ENCODE results near the gene BPTF.
"Not testable (repeated sequence)": the region's sequence is repeated elsewhere in the genome, so short reads cannot be mapped to it uniquely, and the experiment has no call there.

Gene BPTF

DNA sequence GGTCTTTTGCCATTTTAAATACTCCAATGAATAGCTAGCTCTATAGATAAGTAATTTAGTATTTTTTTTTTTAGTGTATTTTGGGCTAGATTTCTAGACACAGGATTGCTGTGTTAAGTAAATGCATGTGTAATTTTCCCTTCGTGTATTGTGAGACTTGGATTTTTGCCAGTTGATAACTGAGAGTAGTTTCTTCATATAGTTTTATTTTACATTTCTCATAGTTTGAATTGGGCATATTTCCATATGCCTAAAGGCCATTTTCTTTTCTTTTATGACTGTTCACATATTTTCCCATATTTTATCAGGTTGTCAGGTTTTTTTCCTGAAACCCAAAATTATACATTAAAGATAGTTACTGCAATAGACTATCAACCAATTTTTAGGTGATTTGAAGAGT, 59.4 kb downstream of the BPTF start:
- DNase-seq = no peak

DNA sequence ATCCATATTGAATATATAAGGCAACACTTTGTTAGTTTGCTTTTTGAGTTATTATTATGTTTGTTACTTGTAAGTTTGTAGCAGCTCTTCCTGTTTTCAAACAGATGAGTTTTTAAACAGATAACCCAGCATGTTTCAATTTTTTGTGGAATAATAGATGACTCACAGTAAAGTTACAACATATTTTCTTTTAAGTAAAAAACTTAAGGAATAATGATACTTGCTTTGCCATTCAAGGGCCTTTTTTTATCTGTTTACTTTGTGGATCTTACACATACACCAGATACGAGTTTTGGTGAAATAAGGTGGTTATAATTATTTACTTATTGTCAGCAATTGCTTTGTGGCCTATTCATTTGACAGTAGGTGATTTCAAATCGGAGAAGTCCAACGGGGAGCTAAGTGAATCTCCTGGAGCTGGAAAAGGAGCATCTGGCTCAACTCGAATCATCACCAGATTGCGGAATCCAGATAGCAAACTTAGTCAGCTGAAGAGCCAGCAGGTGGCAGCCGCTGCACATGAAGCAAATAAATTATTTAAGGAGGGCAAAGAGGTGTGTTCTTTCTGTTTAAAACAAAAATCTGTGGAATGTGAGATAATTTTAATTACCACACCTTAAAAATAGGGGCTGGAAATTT, 66.3 kb downstream of the BPTF start:
- peak in 1 of 2 donors; percentile 10 for DNase-seq

DNA sequence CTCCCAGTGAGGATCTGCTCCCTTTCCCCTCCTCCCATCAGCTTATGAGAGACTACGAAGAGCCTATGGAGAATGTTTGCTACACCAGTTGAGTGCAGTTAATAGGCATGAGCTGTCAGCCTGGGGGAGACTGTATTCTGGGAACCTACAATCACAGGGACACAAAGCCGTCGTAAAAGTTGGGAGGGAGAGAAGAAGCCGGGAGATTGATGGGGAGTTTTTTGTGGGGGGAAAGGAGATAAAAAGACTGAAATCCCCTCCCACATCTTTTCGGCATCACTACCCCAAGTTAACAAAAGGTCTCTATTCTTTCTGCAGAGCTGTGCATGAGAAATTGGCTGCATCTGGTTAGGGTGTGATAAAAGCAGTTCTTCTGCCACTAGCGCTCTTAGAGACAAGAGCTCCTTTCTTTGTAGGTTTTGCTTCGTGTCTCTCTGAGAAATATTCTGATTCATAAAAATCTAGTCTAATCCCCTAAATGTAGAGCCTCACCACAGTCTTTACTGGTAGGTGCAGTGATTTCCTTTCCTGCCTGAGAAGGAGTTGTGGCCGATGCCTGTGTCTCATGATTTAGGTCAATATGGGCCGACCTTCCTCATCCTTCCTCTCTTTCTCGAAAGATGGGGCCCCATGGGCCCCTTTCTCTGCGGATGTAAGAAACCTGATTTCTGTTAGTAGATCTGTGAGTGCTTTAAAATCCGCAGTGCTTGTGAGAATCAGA, 77.4 kb downstream of the BPTF start:
- DNase-seq = no peak

DNA sequence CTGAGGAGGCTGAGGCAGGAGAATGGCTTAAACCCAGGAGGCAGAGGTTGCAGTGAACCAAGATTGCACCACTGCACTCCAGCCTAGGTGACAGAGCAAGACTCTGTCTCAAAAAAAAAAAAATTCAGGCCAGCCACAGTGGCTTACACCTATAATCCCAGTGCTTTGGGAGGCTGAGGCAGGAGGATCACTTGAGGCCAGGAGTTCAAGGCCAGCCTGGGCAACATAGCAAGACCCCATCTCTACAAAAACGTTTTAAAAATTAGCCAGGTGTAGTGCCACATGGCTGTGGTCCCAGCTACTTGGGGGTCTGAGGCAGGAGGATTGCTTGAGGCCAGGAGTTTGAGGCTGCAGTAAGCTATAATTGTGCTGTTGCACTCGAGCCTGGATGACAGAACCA, 80.0 kb downstream of the BPTF start:
- not testable (repeated sequence) for DNase-seq

DNA sequence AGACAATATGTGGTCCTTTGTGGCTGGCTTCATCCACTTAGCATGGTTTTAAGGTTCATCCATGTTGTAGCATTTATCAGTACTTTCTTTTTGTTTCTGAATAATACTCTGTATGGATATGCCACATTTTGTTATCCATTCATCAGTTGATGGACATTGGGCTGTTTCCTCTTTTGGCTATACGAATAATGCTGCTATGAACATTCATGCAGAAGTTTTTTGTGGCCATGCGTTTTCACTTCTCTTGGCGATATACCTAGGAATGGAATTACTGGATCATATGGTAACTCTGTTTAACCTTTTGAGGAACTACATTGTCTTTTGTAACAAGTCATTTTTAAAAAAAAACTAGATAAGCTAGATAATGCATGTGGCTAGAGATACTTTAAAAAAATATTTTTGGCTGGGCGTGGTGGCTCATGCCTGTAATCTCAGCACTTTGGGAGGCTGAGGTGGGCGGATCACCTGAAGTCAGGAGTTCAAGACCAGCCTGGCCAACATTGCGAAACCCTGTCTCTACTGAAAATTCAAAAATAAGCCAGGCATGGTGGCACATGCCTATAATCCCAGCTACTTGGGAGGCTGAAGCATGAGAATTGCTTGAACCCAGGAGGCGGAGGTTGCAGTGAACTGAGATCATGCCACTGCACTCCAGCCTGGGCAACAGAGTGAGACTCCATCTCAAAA, 85.0 kb downstream of the BPTF start:
- not testable (repeated sequence) for DNase-seq

DNA sequence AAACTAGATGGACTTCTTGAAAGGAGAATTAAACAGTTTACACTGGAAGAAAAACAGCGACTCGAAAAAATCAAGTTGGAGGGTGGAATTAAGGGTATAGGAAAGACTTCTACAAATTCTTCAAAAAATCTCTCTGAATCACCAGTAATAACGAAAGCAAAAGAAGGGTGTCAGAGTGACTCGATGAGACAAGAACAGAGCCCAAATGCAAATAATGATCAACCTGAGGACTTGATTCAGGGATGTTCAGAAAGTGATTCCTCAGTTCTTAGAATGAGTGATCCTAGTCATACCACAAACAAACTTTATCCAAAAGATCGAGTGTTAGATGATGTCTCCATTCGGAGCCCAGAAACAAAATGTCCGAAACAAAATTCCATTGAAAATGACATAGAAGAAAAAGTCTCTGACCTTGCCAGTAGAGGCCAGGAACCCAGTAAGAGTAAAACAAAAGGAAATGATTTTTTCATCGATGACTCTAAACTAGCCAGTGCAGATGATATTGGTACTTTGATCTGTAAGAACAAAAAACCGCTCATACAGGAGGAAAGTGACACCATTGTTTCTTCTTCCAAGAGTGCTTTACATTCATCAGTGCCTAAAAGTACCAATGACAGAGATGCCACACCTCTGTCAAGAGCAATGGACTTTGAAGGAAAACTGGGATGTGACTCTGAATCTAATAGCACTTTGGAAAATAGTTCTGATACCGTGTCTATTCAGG, 85.9 kb downstream of the BPTF start:
- no peak for DNase-seq

DNA sequence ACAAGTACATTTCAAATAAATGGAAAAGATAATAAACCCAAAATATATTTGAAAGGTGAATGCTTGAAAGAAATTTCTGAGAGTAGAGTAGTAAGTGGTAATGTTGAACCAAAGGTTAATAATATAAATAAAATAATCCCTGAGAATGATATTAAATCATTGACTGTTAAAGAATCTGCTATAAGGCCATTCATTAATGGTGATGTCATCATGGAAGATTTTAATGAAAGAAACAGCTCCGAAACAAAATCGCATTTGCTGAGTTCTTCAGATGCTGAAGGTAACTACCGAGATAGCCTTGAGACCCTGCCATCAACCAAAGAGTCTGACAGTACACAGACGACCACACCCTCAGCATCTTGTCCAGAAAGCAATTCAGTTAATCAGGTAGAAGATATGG, 86.8 kb downstream of the BPTF start:
- no peak for DNase-seq

DNA sequence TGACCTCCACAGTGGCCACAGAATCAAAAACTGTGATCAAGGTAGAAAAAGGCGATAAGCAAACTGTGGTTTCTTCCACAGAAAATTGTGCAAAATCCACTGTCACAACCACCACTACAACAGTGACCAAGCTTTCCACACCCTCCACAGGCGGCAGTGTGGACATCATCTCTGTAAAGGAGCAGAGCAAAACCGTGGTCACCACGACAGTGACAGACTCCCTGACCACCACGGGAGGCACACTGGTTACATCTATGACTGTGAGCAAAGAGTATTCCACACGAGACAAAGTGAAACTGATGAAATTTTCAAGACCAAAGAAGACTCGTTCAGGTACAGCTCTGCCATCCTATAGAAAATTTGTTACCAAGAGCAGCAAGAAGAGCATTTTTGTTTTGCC, 87.4 kb downstream of the BPTF start:
- no peak for DNase-seq

DNA sequence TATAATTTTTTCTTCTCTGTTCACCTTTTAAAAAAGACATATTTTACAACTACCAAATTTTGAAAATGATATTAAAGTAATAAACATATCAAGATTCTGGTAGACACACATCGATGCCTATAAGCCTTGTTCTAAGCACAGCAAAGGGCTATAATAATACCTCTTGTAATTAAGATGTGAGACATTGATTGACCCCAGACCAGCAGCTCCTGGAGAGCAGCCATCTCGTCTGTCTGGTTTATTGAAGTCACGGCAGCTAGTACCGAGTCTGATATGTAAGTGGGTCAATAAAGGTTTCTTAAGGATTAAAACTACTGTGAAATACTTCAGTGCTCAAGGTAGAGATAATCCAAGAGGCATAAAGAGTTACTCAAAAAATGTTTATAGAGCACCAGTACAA, 94.9 kb downstream of the BPTF start:
- DNase-seq = no peak

DNA sequence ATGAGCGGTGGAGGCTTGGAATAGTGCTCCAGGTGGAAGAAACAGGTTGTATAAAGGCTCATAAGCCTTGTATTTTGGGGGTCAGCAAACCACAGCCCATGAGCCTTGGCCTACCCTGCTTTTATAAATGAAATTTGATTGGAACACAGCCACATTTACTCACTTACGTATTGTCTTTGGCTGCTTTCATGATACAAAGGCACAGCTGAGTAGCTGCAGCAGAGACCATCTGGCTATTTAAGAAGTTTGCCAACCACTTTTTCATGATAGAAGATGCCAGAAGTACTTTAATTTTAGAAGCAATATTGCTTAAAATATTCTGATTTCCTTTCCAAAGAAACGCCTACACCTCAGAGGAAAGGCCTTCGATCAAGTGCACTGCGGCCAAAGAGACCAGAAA, 97.2 kb downstream of the BPTF start:
- no peak for DNase-seq

DNA sequence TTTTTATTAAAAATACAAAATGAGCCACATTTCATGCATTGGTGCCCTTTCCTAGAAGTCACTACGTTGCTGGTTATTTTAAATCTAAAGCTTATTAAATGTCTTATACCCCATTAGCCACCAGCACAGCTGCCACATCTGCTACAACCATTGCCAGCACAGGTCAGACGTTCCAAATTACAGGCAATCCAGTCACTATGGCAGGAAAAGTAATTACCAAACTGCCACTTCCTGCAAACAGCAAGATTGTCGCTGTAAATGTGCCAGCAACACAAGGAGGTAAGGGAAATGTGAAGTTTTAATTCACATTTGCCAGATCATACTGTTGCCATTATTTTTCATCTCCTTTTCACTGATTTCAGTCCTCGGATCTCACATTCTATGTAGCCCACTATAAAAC, 103.5 kb downstream of the BPTF start:
- DNase-seq = not testable (repeated sequence)

DNA sequence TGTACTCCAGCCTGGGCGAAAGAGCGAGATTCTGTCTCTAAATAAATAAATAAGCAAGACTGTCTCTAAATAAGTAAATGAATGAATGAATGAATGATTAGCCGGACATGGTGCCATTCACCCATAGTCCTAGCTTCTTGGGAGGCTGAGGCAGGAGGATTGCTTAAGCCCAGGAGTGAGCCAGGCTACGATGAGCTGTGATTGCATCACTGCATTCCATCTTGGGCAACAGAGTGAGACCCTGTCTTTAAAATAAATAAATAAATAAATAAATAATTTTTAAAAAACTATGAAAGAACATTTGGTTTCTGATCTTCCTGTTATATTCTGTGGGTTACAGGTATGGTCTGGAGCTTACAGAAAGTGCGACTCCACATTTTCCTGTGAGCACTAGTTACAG, 105.9 kb downstream of the BPTF start:
- DNase-seq = no peak

DNA sequence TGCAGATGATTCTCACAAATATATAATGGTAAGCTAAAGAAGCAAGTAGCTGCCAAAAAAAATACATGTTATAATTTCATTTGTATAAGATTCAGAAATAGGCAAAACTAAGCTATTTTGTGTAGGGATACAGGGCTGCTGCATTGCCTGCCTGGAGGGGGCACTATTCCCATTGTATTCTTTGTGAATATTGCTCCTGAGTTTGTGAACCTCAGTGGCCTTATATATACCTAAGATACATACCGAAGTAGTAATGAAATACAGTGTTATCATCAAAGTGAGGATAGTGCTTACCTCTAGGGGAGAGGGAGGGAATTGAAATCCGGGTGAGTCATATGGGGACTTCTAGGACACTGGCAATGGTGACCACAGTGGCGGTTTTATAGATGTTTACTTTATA, 117.5 kb downstream of the BPTF start:
- no peak for DNase-seq

DNA sequence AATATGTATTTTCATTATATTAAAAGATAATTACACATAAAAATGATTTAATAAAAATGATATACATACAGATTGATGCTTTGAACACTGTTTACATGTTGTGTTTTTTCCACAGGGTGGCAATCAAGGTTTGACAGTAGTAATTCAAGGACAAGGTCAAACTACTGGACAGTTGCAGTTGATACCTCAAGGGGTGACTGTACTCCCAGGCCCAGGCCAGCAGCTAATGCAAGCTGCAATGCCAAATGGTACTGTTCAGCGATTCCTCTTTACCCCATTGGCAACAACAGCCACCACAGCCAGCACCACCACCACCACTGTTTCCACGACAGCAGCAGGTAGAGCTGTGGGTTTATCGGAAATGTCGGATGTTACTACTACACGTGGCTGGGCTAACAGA, 118.7 kb downstream of the BPTF start:
- DNase-seq = no peak

DNA sequence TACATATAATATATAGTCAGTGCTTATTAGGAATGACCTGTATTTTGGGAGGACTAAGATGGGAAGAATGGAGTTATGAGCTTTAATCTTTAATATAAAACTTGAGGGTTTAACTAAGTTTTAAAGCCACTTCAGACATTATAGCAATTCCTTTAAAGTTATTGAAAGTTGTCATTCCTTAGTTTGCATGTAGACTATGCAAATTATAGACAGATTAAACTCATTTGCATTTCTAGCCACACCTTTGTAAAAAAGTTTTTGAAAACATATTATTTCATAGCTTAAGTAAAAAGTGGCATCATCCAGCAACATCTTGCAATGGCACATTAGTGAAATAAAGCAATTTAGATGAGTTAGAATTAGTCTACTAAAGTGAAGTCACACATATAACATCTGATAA, 121.2 kb downstream of the BPTF start:
- DNase-seq = no peak

DNA sequence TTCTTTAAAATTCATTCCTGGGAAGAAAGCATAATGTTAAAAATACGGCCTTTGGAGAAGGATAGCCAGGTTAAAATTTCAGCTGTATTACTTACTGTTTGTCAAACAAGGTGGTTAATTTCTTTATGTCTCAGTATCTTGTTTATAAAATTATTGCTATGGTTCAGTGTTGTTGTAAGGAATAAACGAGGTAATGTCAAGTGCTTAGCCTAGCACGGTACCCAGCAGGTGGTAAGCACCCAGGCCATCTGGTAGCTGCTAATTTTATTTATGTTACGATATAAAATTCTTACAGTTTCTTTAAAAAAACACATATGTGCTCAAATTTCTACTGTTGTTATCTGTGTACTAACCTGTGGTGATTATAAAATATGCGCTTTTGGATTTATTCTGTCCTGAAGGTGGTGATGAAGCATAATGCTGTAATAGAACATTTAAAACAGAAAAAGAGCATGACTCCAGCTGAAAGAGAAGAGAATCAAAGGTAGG, 122.1 kb downstream of the BPTF start:
- no peak for DNase-seq

DNA sequence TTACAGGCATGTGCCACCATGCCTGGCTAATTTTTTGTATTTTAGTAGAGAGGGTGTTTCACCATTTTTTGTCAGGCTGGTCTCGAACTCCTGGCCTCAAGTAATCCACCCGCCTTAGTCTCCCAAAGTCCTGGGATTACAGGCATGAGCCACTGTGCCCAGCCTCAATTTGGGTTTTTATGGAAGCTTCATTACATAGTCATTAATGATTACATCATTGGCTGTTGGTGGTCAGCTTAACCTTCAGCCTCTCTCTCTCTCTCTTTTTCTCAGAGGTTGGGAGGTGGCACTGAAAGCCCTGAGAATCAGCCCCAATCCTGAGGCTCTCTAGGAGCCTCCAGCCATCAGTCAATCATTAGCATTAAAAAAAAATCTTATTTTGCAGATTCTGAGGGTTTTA, 125.6 kb downstream of the BPTF start:
- no peak for DNase-seq

DNA sequence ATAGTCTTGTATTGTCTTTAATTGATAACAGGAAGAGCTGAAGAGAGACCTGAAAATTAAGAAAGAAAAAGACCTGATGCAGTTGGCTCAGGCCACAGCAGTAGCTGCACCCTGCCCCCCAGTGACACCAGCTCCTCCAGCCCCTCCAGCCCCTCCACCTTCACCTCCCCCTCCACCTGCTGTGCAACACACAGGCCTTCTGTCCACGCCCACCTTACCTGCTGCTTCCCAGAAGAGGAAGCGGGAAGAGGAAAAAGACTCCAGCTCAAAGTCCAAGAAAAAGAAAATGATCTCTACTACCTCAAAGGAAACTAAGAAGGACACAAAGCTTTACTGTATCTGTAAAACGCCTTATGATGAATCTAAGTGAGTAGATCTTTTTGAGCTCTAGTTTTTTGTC, 134.2 kb downstream of the BPTF start:
- DNase-seq = no peak

DNA sequence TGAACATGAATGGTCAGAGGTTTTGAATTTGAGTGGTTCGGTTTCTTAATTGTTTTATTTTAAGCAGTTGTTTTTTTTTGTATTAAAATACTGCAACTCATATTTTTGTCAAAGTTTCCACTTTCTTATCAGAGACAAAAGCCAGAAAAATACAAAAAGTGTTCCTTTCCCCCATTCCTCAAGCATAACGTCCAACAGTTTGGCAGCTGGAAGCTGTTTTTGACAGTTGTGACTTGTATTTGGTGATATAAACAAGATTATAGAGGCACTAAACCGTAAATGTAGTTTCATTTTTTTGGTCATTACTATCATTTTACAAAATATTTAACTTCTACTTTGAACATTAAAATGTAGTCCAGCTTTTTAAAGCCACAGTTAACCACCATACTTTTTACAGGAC, 135.0 kb downstream of the BPTF start:
- not testable (repeated sequence) for DNase-seq

DNA sequence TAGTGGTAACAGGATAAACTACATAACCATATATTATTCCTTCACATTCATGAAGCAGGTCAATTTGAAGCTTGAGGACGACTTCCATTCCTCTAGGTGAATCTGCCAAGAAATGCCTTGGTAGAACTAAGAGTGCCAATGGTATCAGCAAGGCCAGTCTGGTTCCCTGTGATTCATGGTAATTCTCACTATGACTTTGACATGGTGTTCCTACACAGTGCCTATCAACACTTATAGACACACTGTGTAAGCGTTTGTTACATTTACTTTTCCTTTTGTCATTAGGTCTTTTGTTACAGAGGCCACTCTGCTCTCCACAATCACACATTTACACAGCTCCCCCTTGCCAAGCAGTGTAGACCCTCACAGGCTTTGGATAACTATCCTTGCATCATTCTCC, 136.9 kb downstream of the BPTF start:
- DNase-seq = not testable (repeated sequence)

DNA sequence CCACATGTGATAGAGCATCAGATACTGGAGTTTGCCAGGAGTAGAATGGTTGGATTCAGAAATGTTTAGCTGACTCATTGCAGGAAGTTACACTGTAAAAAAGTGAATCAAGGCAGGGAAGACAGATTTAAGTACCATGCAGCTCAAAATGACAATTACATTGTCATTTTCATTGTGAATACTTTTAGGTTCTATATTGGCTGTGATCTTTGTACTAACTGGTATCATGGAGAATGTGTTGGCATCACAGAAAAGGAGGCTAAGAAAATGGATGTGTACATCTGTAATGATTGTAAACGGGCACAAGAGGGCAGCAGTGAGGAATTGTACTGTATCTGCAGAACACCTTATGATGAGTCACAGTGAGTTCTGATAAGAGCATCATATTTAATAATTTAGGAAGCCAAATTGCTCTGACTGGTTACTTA, 137.9 kb downstream of the BPTF start:
- DNase-seq = peak; percentile 62 to 64

DNA sequence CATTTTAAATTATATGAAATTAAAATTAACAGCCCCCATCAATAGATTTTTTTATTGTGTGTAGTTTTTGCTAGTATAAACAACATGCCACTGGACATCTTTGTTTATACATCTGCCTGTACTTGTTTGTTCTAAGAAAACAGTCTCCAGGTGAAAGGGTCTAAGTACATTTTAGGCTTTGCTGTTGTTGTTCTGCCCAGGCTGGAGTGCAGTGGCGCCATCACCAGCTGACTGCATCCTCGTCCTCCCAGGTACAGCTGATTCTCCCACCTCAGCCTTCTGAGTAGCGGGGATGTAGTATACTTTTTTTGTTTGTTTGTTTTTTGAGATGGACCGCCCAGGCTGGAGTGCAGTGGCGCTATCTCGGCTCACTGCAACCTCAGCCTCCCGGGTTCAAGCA, 145.5 kb downstream of the BPTF start:
- no peak for DNase-seq

DNA sequence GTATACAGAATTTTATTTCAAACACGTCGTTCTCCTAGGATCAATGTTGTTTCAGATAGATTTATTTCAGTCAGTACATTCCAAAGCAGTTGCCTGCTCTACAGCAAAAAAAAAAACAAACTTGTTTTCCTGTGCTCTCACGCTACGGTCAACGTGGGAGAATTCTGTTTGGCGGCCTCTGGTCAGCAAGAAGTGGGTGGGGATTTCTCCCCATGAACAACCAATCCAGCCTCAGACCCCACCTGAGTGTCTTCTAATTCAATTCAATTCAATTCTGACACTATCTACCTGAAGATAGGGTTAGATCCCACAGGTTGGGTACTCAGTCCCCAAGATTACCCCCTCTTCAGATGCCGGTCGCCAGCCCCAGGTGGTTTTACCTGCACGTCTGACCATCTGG, 148.9 kb downstream of the BPTF start:
- DNase-seq = no peak
